Prostate gland (tissue), 2 donors: ENCODE results near the gene GNAQ. TPM values are rescaled to one million over a fixed set of nuclear protein-coding genes. Genes with fewer than 3 reads are reported as not detected.

Source experiments
- DNase-seq: peaks from one replicate; pipeline ENCODE4 v3.0.0-alpha.2; 2019; ENCODE audit warnings: low spot score
- H3K27ac ChIP-seq, 2 donors: fragments of 200-600 bp; sonication (generic); 2 replicates each; pipeline ENCODE4 v1.5.1; 2017 to 2019
- H3K27me3 ChIP-seq: fragments of 200-600 bp; sonication (generic); replicated peaks from 2 replicates; pipeline ENCODE4 v1.5.1; 2019; ENCODE audit not compliant: insufficient read depth
- H3K36me3 ChIP-seq, 2 donors: fragments of 200-600 bp; sonication (generic); 1 replicate in 1 of 2; 2 replicates in 1 of 2; pipeline versions ENCODE4 v1.5.1 to v1.8.1; 2017 to 2019
- H3K4me1 ChIP-seq: fragments of 200-600 bp; sonication (generic); replicated peaks from 2 replicates; pipeline ENCODE4 v1.5.1; 2019
- H3K4me3 ChIP-seq, 2 donors: fragments of 200-600 bp; sonication (generic); 2 replicates each; pipeline ENCODE4 v1.5.1; 2017 to 2019
- H3K9me3 ChIP-seq: fragments of 200-600 bp; sonication (generic); 2 replicates; pipeline ENCODE4 v1.5.1; 2017
- POLR2A ChIP-seq: fragments of 450-650 bp; IDR thresholded peaks from one replicate; pipeline ENCODE4 v1.6.1; 2016; ENCODE audit warnings: antibody characterized with exemption, mild to moderate bottlenecking
- POLR2AphosphoS5 ChIP-seq: sonication (generic); formaldehyde crosslinking; IDR thresholded peaks from one replicate; pipeline ENCODE4 v1.6.1; 2017; ENCODE audit warnings: antibody characterized with exemption
- WGBS: methylation state at CpG from one replicate; pipeline ENCODE4 v1.1.5; 2018; 5-methylcytosine and 5-hydroxymethylcytosine counted together
- intact Hi-C: fragments of 100-400 bp; cut with DNase I; formaldehyde crosslinking; loops from one replicate; pipeline ENCODE4 v1.14.2; 2022
- total RNA-seq, 2 donors: library from RNA; depleted of rRNA; stranded (reverse); fragments of >200 nt; gene quantifications; one replicate each; pipeline ENCODE4 v1.1.0, GENCODE V29; 2016
- TF ChIP-seq, protein P1 (sequence below), 4 experiments: fragments of 200-600 bp in 2 of 4; fragments of 450-650 bp in 2 of 4; sonication (generic) in 2 of 4; IDR thresholded peaks; 1 replicate in 3 of 4; 2 replicates in 1 of 4; pipeline ENCODE4 v1.5.1; 2016 to 2019; ENCODE audit warnings: antibody characterized with exemption in 4 of 4, mild to moderate bottlenecking in 2 of 4, moderate library complexity in 2 of 4

GNAQ gene
- total RNA-seq, 2 donors from 2014 or later, result 35.0 to 43.7 TPM

- no peak for TF ChIP-seq POLR2A
- TF ChIP-seq POLR2AphosphoS5, result no peak
- TF ChIP-seq, protein P1, sequence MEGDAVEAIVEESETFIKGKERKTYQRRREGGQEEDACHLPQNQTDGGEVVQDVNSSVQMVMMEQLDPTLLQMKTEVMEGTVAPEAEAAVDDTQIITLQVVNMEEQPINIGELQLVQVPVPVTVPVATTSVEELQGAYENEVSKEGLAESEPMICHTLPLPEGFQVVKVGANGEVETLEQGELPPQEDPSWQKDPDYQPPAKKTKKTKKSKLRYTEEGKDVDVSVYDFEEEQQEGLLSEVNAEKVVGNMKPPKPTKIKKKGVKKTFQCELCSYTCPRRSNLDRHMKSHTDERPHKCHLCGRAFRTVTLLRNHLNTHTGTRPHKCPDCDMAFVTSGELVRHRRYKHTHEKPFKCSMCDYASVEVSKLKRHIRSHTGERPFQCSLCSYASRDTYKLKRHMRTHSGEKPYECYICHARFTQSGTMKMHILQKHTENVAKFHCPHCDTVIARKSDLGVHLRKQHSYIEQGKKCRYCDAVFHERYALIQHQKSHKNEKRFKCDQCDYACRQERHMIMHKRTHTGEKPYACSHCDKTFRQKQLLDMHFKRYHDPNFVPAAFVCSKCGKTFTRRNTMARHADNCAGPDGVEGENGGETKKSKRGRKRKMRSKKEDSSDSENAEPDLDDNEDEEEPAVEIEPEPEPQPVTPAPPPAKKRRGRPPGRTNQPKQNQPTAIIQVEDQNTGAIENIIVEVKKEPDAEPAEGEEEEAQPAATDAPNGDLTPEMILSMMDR (IDR thresholded peaks at IDR 0.05), result no peak
- Histone ChIP-seq H3K4me1 (no peaks in the 10 kb centered on the region), H3K36me3 (no peaks in the 10 kb centered on the region), H3K4me3 (no peak overlapping the region), H3K27me3 (no peaks in the 10 kb centered on the region), H3K9me3 (no peaks in the 10 kb centered on the region), H3K27ac (no peak overlapping the region)
- intact Hi-C loops, result no loop called here
- no peak for DNase-seq
Observed at GRCh38 chr9:77929942-77930341, 101.7 kb downstream of the GNAQ start.

DNA sequence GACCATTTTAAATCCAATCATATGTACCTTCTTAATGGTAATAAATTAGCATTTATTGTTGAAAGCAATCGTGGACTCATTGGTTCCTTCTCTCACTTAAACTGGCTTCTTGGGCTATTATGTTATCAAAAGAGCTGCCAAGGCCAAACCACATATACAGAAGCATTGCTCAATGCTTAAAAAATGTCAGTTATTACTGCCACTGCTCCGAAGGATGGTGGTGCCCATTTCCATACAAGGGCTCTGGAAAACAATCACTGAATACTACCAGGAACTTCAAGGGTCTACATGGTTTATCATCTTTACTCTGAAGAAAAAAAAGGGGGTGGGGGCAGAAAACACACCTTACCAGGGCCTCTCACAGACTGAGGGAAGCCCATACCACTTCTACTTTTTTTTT lies 104.3 kb downstream of the GNAQ start:
- no peak overlapping the region for H3K4me3 ChIP-seq
- WGBS, result 35% methylated on average over 2 of the region's 2 CpGs
- H3K27me3 ChIP-seq, result no peaks in the 10 kb centered on the region
- no peak for DNase-seq
- no peaks in the 10 kb centered on the region for H3K9me3 ChIP-seq
- intact Hi-C loops, result no loop called here
- no peak overlapping the region for H3K27ac ChIP-seq
- no peaks in the 10 kb centered on the region for H3K4me1 ChIP-seq
- TF ChIP-seq POLR2AphosphoS5, result no peak
- TF ChIP-seq, protein P1 (IDR thresholded peaks at IDR 0.05), result no peak
- no peak for TF ChIP-seq POLR2A
- H3K36me3 ChIP-seq, result no peaks in the 10 kb centered on the region

DNA sequence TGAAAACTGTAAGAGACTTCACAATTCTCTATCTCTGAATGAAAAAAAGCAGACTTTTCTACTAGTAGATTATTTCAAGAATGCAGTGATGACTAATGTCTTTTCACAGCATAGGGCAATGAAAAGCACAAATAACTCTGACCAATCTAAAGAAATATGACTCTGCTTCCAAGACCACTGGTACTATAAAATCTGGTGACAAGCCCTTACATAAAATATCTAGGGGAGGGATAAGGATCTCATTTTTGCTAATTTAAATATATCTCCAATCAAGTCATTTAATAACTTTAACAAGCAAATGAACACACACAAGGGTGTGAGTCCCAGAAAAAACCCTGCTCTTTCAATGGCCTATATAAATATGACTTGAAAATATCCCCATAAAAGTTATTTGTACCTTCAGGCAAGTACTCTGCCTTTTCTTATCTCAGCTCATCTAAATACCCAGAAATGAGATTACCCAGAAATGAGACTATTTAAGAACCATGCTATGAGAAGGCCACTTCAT lies 105.2 kb downstream of the GNAQ start:
- no peaks in the 10 kb centered on the region for H3K27me3 ChIP-seq
- no peaks in the 10 kb centered on the region for H3K4me1 ChIP-seq
- H3K27ac ChIP-seq, result no peak overlapping the region
- no peak for DNase-seq
- intact Hi-C loops, result no loop called here
- TF ChIP-seq POLR2A (no peak), POLR2AphosphoS5 (no peak)
- TF ChIP-seq, protein P1 (IDR thresholded peaks at IDR 0.05), result no peak
- no peak overlapping the region for H3K4me3 ChIP-seq
- no peaks in the 10 kb centered on the region for H3K36me3 ChIP-seq
- no peaks in the 10 kb centered on the region for H3K9me3 ChIP-seq

DNA sequence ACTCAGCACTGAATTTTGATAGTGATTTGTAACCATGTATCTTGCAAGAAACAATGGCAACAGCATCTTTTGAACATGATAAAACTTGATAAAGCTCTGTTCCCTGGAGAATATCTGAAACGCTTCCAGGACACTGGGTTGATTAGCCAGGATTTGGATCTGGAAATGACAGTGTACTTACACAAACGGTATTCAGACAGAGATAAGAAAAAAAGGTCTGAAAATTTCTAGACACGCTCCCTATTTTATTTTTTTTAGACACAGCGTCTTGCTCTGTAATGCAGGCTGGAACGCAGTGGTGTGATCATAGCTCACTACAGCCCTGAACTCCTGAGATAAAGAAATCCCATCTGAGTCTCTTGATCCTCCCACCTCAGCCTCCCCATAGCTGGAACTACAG lies 109.0 kb downstream of the GNAQ start:
- H3K9me3 ChIP-seq, result no peaks in the 10 kb centered on the region
- no peaks in the 10 kb centered on the region for H3K36me3 ChIP-seq
- WGBS, result 50% methylated on average over 5 of the region's 5 CpGs
- intact Hi-C loops, result no loop called here
- no peak overlapping the region for H3K4me3 ChIP-seq
- H3K4me1 ChIP-seq, result no peaks in the 10 kb centered on the region
- no peak overlapping the region for H3K27ac ChIP-seq
- no peak for TF ChIP-seq POLR2AphosphoS5
- no peak for TF ChIP-seq POLR2A
- TF ChIP-seq, protein P1 (IDR thresholded peaks at IDR 0.05), result no peak
- no peaks in the 10 kb centered on the region for H3K27me3 ChIP-seq
- DNase-seq, result no peak

DNA sequence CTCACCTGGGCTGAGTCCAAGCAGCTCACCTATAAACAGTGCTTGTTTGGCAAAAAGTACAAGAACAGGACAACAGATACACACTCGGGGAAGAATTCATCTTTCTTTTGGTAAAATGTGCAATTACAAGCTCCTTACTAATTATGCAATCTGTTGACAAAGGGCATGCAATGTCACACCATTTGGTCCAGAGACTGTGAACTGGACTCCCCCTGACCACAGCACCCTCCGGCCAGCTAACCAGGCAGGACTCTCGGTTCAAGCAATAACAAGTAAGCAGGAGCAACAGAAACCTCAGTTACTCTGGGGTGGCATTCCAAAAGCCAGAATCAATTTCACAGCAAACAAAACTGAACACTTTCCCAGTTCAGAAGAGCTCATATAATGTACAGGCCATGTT lies 113.8 kb downstream of the GNAQ start:
- Histone ChIP-seq H3K27ac (no peak overlapping the region), H3K27me3 (no peaks in the 10 kb centered on the region), H3K4me1 (no peaks in the 10 kb centered on the region), H3K36me3 (no peaks in the 10 kb centered on the region), H3K9me3 (no peaks in the 10 kb centered on the region), H3K4me3 (no peak overlapping the region)
- TF ChIP-seq POLR2AphosphoS5 (no peak), POLR2A (no peak)
- TF ChIP-seq, protein P1 (IDR thresholded peaks at IDR 0.05), result no peak
- no peak for DNase-seq
- WGBS, result 49% methylated on average over 3 of the region's 3 CpGs
- intact Hi-C loops, result no loop called here
